ENCODE data around the gene TIMM8B. TPM values are rescaled to one million over a fixed set of nuclear protein-coding genes. Genes with fewer than 3 reads are reported as not detected.

The TIMM8B gene
- polyA plus RNA-seq: 100 to 1,000 TPM in 1 of 4 donors, 10 to 100 TPM in 3; 53.3 to 154 (median 94.4) TPM
- long read RNA-seq, donor 1, transcript TIMM8B-201 (2 exons, 819 nt): major isoform, 194 of 770 reads
- long read RNA-seq, donor 1, transcript TIMM8B-203 (3 exons, 1,155 nt): minor isoform, 21 of 770 reads
- long read RNA-seq, donor 1, partial matches to known transcripts: 524 of 770 reads
- long read RNA-seq, donor 1, other reads (novel, unspliced or antisense): 28 of 770 reads
- long read RNA-seq, donor 2, transcript TIMM8B-201 (2 exons, 819 nt): major isoform, 40 of 43 reads
- long read RNA-seq, donor 2, partial matches to known transcripts: 0 of 43 reads
- long read RNA-seq, donor 2, other reads (novel, unspliced or antisense): 0 of 43 reads
- long read RNA-seq, donor 3, transcript TIMM8B-203 (3 exons, 1,155 nt): minor isoform, 7 of 66 reads
- long read RNA-seq, donor 3, transcript TIMM8B-201 (2 exons, 819 nt): major isoform, 59 of 66 reads
- long read RNA-seq, donor 3, partial matches to known transcripts: 0 of 66 reads
- long read RNA-seq, donor 3, other reads (novel, unspliced or antisense): 0 of 66 reads
- long read RNA-seq, donor 4, transcript TIMM8B-201 (2 exons, 819 nt): major isoform, 6 of 6 reads
- long read RNA-seq, donor 4, partial matches to known transcripts: 0 of 6 reads
- long read RNA-seq, donor 4, other reads (novel, unspliced or antisense): 0 of 6 reads
- long read RNA-seq, donor 5, transcript TIMM8B-201 (2 exons, 819 nt): major isoform, 17 of 18 reads
- long read RNA-seq, donor 5, partial matches to known transcripts: 0 of 18 reads
- long read RNA-seq, donor 5, other reads (novel, unspliced or antisense): 0 of 18 reads
- long read RNA-seq, donor 6, transcript TIMM8B-201 (2 exons, 819 nt): major isoform, 73 of 75 reads
- long read RNA-seq, donor 6, partial matches to known transcripts: 0 of 75 reads
- long read RNA-seq, donor 6, other reads (novel, unspliced or antisense): 0 of 75 reads
- long read RNA-seq, donor 7: 0 reads
- long read RNA-seq, donor 8, transcript TIMM8B-201 (2 exons, 819 nt): major isoform, 20 of 21 reads
- long read RNA-seq, donor 8, partial matches to known transcripts: 0 of 21 reads
- long read RNA-seq, donor 8, other reads (novel, unspliced or antisense): 0 of 21 reads
- long read RNA-seq, donor 9, transcript TIMM8B-201 (2 exons, 819 nt): major isoform, 24 of 27 reads
- long read RNA-seq, donor 9, partial matches to known transcripts: 0 of 27 reads
- long read RNA-seq, donor 9, other reads (novel, unspliced or antisense): 0 of 27 reads
- long read RNA-seq, donor 10, transcript TIMM8B-203 (3 exons, 1,155 nt): minor isoform, 9 of 120 reads
- long read RNA-seq, donor 10, transcript TIMM8B-201 (2 exons, 819 nt): major isoform, 111 of 120 reads
- long read RNA-seq, donor 10, partial matches to known transcripts: 0 of 120 reads
- long read RNA-seq, donor 10, other reads (novel, unspliced or antisense): 0 of 120 reads

GRCh38 chr11:112086422-112087191 lies at the start of gene TIMM8B, which contains the start of gene SDHD:
Gene TIMM8B, minus strand, starts transcription at chr11:112086756. Its CDS starts 33 bp downstream, at chr11:112086723.
Gene SDHD, plus strand, starts transcription at chr11:112086873. Its CDS starts 35 bp downstream, at chr11:112086908.
- Histone ChIP-seq H3K27ac (ENCODE audit: low read depth in 1 of 3, low read length in 2 of 3) (peak within 1 kb of the TSS; percentile 61 to 89 (median 65)), H3K4me1 (ENCODE audit: control insufficient read depth in 3 of 3, insufficient read depth in 2 of 3, low read depth in 1 of 3, low read length in 2 of 3) (peaks cover 0 to 11% (median 8%) of the 10 kb centered on the region in 3 donors), H3K4me3 (ENCODE audit: low read depth in 1 of 3, low read length in 3 of 3) (peak within 1 kb of the TSS; percentile 71 to 96 (median 93)), H3K9me3 (ENCODE audit: control insufficient read depth in 2 of 2, insufficient read depth in 1 of 2, low read depth in 1 of 2, low read length in 1 of 2) (no peaks in the 10 kb centered on the region), H3K27me3 (ENCODE audit: control insufficient read depth in 3 of 3, insufficient read depth in 3 of 3, low read length in 3 of 3) (no peaks in the 10 kb centered on the region), H3K36me3 (ENCODE audit: control insufficient read depth in 3 of 3, insufficient read depth in 2 of 3, low read depth in 1 of 3, low read length in 3 of 3) (peaks cover 17% of the 10 kb centered on the region in 3 donors)
- DNase-seq (peak; percentile 98 to 99), FAIRE-seq (no peak)
- 0 to 1% (median 0%) methylated on average over 43 to 45 of the region's 45 CpGs for WGBS, 3 donors

DNA sequence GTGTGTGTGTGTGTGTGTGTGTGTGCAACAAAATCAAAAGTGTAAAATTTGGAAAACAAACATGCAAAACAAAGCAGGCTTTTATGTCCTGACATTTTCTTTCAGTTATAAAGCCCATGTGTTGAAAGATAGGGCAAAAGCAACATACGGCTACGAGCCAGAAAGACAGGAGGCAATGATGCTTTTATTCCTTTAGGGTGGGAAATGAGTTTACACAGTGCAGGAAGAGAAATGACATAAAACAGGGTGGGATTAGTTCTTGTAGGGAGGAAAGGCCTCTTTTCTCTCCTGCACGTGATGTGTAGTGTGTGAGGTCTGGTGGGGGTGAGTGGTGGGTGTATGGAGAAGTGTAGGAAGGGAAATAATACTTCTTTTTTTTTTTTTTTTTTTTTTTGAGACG lies 47.9 kb upstream of the TIMM8B start:
- no peak overlapping the region for H3K4me3 ChIP-seq (ENCODE audit: low read depth in 1 of 3, low read length in 3 of 3)
- no peak overlapping the region for H3K27ac ChIP-seq (ENCODE audit: low read depth in 1 of 3, low read length in 2 of 3)
- H3K36me3 ChIP-seq (ENCODE audit: control insufficient read depth in 3 of 3, insufficient read depth in 2 of 3, low read depth in 1 of 3, low read length in 3 of 3): no peaks in the 10 kb centered on the region
- FAIRE-seq (no peak), DNase-seq (peak in 1 of 2 donors; percentile 3)
- H3K9me3 ChIP-seq (ENCODE audit: control insufficient read depth in 2 of 2, insufficient read depth in 1 of 2, low read depth in 1 of 2, low read length in 1 of 2): no peaks in the 10 kb centered on the region
- 84 to 98% (median 92%) methylated on average over 3 of the region's 4 CpGs for WGBS, 3 donors
- peaks cover 3 to 11% (median 9%) of the 10 kb centered on the region in 3 donors for H3K4me1 ChIP-seq (ENCODE audit: control insufficient read depth in 3 of 3, insufficient read depth in 2 of 3, low read depth in 1 of 3, low read length in 2 of 3)
- H3K27me3 ChIP-seq (ENCODE audit: control insufficient read depth in 3 of 3, insufficient read depth in 3 of 3, low read length in 3 of 3): no peaks in the 10 kb centered on the region

- FAIRE-seq: no peak
Observed at GRCh38 chr11:112132737-112133136, 46.2 kb upstream of the TIMM8B start.

DNA sequence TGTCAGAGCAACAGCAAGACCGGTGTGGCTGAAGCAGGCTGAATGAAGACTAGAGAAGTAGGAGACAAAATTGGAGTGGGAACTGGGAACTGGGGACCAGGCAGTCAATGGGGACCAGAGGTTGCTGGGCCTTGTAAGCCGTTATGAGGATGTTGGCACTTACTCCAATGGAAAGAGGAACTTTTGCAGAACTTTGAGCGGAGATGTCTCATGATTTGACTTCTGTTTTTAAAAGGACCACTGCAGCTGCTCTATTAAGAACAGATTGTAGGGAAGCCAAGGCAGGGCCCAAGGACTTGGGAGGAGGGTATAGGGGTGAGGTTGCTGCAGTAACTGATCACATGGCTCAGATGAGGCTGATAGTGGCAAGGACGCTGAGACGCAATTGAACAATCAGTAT lies 43.1 kb upstream of the TIMM8B start:
- FAIRE-seq (no peak), DNase-seq (no peak)
- no peak overlapping the region for H3K4me3 ChIP-seq (ENCODE audit: low read depth in 1 of 3, low read length in 3 of 3)
- H3K27ac ChIP-seq (ENCODE audit: low read depth in 1 of 3, low read length in 2 of 3): peak overlapping the region in 1 of 3 donors; percentile 12
- no peaks in the 10 kb centered on the region for H3K27me3 ChIP-seq (ENCODE audit: control insufficient read depth in 3 of 3, insufficient read depth in 3 of 3, low read length in 3 of 3)
- no peaks in the 10 kb centered on the region for H3K36me3 ChIP-seq (ENCODE audit: control insufficient read depth in 3 of 3, insufficient read depth in 2 of 3, low read depth in 1 of 3, low read length in 3 of 3)
- peaks cover 9 to 16% (median 9%) of the 10 kb centered on the region in 3 donors for H3K4me1 ChIP-seq (ENCODE audit: control insufficient read depth in 3 of 3, insufficient read depth in 2 of 3, low read depth in 1 of 3, low read length in 2 of 3)
- H3K9me3 ChIP-seq (ENCODE audit: control insufficient read depth in 2 of 2, insufficient read depth in 1 of 2, low read depth in 1 of 2, low read length in 1 of 2): no peaks in the 10 kb centered on the region
- WGBS, 3 donors: 76 to 81% (median 80%) methylated on average over 5 of the region's 5 CpGs

More at GRCh38 chr11:112132737-112133136, 46.2 kb upstream of the TIMM8B start:
- H3K4me1 ChIP-seq (ENCODE audit: control insufficient read depth in 3 of 3, insufficient read depth in 2 of 3, low read depth in 1 of 3, low read length in 2 of 3): peaks cover 9 to 16% (median 9%) of the 10 kb centered on the region in 3 donors
- no peaks in the 10 kb centered on the region for H3K27me3 ChIP-seq (ENCODE audit: control insufficient read depth in 3 of 3, insufficient read depth in 3 of 3, low read length in 3 of 3)
- H3K9me3 ChIP-seq (ENCODE audit: control insufficient read depth in 2 of 2, insufficient read depth in 1 of 2, low read depth in 1 of 2, low read length in 1 of 2): no peaks in the 10 kb centered on the region
- WGBS, 3 donors: 37 to 65% (median 55%) methylated on average over 2 of the region's 2 CpGs
- no peak overlapping the region for H3K4me3 ChIP-seq (ENCODE audit: low read depth in 1 of 3, low read length in 3 of 3)
- H3K36me3 ChIP-seq (ENCODE audit: control insufficient read depth in 3 of 3, insufficient read depth in 2 of 3, low read depth in 1 of 3, low read length in 3 of 3): no peaks in the 10 kb centered on the region
- peak overlapping the region in 2 of 3 donors; percentile 18 to 55 for H3K27ac ChIP-seq (ENCODE audit: low read depth in 1 of 3, low read length in 2 of 3)
- DNase-seq: peak in 1 of 2 donors; percentile 9

- H3K36me3 ChIP-seq (ENCODE audit: control insufficient read depth in 3 of 3, insufficient read depth in 2 of 3, low read depth in 1 of 3, low read length in 3 of 3): no peaks in the 10 kb centered on the region
- H3K27ac ChIP-seq (ENCODE audit: low read depth in 1 of 3, low read length in 2 of 3): peak overlapping the region; percentile 8 to 85 (median 47)
- DNase-seq (peak; percentile 58 to 82), FAIRE-seq (no peak)
- 12 to 44% (median 34%) methylated on average over 3 of the region's 3 CpGs for WGBS, 3 donors
- H3K9me3 ChIP-seq (ENCODE audit: control insufficient read depth in 2 of 2, insufficient read depth in 1 of 2, low read depth in 1 of 2, low read length in 1 of 2): no peaks in the 10 kb centered on the region
- H3K27me3 ChIP-seq (ENCODE audit: control insufficient read depth in 3 of 3, insufficient read depth in 3 of 3, low read length in 3 of 3): no peaks in the 10 kb centered on the region
- peaks cover 9 to 16% (median 9%) of the 10 kb centered on the region in 3 donors for H3K4me1 ChIP-seq (ENCODE audit: control insufficient read depth in 3 of 3, insufficient read depth in 2 of 3, low read depth in 1 of 3, low read length in 2 of 3)
- H3K4me3 ChIP-seq (ENCODE audit: low read depth in 1 of 3, low read length in 3 of 3): no peak overlapping the region
Observed at GRCh38 chr11:112128483-112129121, 42.0 kb upstream of the TIMM8B start.

- FAIRE-seq (no peak), DNase-seq (no peak)
- H3K4me3 ChIP-seq (ENCODE audit: low read depth in 1 of 3, low read length in 3 of 3): no peak overlapping the region
- H3K9me3 ChIP-seq (ENCODE audit: control insufficient read depth in 2 of 2, insufficient read depth in 1 of 2, low read depth in 1 of 2, low read length in 1 of 2): no peaks in the 10 kb centered on the region
- H3K27me3 ChIP-seq (ENCODE audit: control insufficient read depth in 3 of 3, insufficient read depth in 3 of 3, low read length in 3 of 3): no peaks in the 10 kb centered on the region
- no peak overlapping the region for H3K27ac ChIP-seq (ENCODE audit: low read depth in 1 of 3, low read length in 2 of 3)
- H3K4me1 ChIP-seq (ENCODE audit: control insufficient read depth in 3 of 3, insufficient read depth in 2 of 3, low read depth in 1 of 3, low read length in 2 of 3): peaks cover 3 to 12% (median 6%) of the 10 kb centered on the region in 3 donors
- H3K36me3 ChIP-seq (ENCODE audit: control insufficient read depth in 3 of 3, insufficient read depth in 2 of 3, low read depth in 1 of 3, low read length in 3 of 3): no peaks in the 10 kb centered on the region
- WGBS, 3 donors: 95 to 100% (median 95%) methylated on average over 2 of the region's 2 CpGs
Observed at GRCh38 chr11:112127056-112127455, 40.5 kb upstream of the TIMM8B start.

DNA sequence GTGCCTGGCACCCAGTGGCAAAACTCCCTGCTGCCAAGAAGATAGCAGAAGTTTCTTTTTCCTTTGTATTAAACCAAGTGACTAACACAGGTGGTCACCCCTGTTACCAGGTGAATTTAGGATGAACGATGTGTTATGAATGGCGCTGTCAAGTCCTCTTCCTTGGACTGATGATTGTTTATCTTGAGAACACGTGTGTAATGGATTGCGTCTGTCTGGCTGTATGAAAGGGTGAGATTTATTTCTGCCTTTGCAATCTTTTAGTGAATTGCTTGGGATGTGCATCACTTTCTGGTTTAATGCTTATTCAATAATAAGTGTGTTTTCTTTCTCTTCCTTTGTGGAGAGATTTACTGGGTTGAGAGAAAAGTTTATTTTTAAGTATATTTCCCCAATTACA lies 36.6 kb upstream of the TIMM8B start:
- Histone ChIP-seq H3K36me3 (ENCODE audit: control insufficient read depth in 3 of 3, insufficient read depth in 2 of 3, low read depth in 1 of 3, low read length in 3 of 3) (peaks cover 0 to 2% (median 0%) of the 10 kb centered on the region in 3 donors), H3K4me3 (ENCODE audit: low read depth in 1 of 3, low read length in 3 of 3) (no peak overlapping the region), H3K9me3 (ENCODE audit: control insufficient read depth in 2 of 2, insufficient read depth in 1 of 2, low read depth in 1 of 2, low read length in 1 of 2) (no peaks in the 10 kb centered on the region), H3K27me3 (ENCODE audit: control insufficient read depth in 3 of 3, insufficient read depth in 3 of 3, low read length in 3 of 3) (no peaks in the 10 kb centered on the region), H3K27ac (ENCODE audit: low read depth in 1 of 3, low read length in 2 of 3) (no peak overlapping the region), H3K4me1 (ENCODE audit: control insufficient read depth in 3 of 3, insufficient read depth in 2 of 3, low read depth in 1 of 3, low read length in 2 of 3) (no peaks in the 10 kb centered on the region)
- DNase-seq (no peak), FAIRE-seq (no peak)
- 67 to 86% (median 73%) methylated on average over 4 of the region's 4 CpGs for WGBS, 3 donors
